Sigmoid colon (tissue), 7 donors: ENCODE data around the gene FMNL2. TPM values are rescaled to one million over a fixed set of nuclear protein-coding genes. Genes with fewer than 3 reads are reported as not detected.

ENCODE experiments used
- DNase-seq: peaks from one replicate; pipeline ENCODE4 v3.0.0-alpha.2; 2019
- H3K27ac ChIP-seq, 4 donors: fragments of 200-600 bp; sonication (generic); one replicate each; pipeline ENCODE4 v1.5.1; 2016 to 2019; ENCODE audit warnings: mild to moderate bottlenecking in 1 of 4
- H3K27me3 ChIP-seq, 3 donors: fragments of 200-600 bp; sonication (generic); one replicate each; pipeline ENCODE4 v1.5.1; 2019; ENCODE audit warnings: mild to moderate bottlenecking in 1 of 3
- H3K36me3 ChIP-seq, 4 donors: fragments of 200-600 bp; sonication (generic); one replicate each; pipeline ENCODE4 v1.5.1; 2016 to 2019
- H3K4me1 ChIP-seq, 4 donors: fragments of 200-600 bp; sonication (generic); one replicate each; pipeline ENCODE4 v1.5.1; 2017 to 2019
- H3K4me3 ChIP-seq, 4 donors: fragments of 200-600 bp; sonication (generic); one replicate each; pipeline ENCODE4 v1.5.1; 2017 to 2019; ENCODE audit warnings: mild to moderate bottlenecking in 2 of 4, moderate library complexity in 1 of 4
- H3K9me3 ChIP-seq, 4 donors: fragments of 200-600 bp in 3 of 4; sonication (generic) in 3 of 4; one replicate each; pipeline versions ENCODE4 v1.5.1 to v1.6.1; 2013 to 2019
- EP300 ChIP-seq, 4 donors: sonication (generic); formaldehyde crosslinking; IDR thresholded peaks; one replicate each; pipeline ENCODE4 v1.6.1; 2017; ENCODE audit warnings: antibody characterized with exemption in 4 of 4
- POLR2A ChIP-seq, 2 donors: fragments of 450-650 bp; IDR thresholded peaks; one replicate each; pipeline ENCODE4 v1.6.1; 2016; ENCODE audit warnings: antibody characterized with exemption in 2 of 2, mild to moderate bottlenecking in 2 of 2, moderate library complexity in 2 of 2
- POLR2AphosphoS5 ChIP-seq, 4 donors: sonication (generic); formaldehyde crosslinking; IDR thresholded peaks; one replicate each; pipeline ENCODE4 v1.6.1; 2017; ENCODE audit warnings: antibody characterized with exemption in 4 of 4
- WGBS, 2 donors: extraction: QIAGEN DNeasy Blood & Tissue Kit; methylation state at CpG; one replicate each; pipeline ENCODE4 v1.1.7; 2013; 5-methylcytosine and 5-hydroxymethylcytosine counted together
- intact Hi-C: fragments of 100-400 bp; cut with DNase I; formaldehyde crosslinking; loops from one replicate; pipeline ENCODE4 v1.15.1; 2023
- polyA plus RNA-seq, 3 donors: library from polyadenylated mRNA; stranded (reverse); fragments of 200-250 nt; gene quantifications; one replicate each; pipeline ENCODE4 v1.2.3, GENCODE V29; 2013
- total RNA-seq, 4 donors: library from RNA; depleted of rRNA; stranded (reverse); fragments of >200 nt; gene quantifications; one replicate each; pipeline ENCODE4 v1.1.0, GENCODE V29; 2016
- TF ChIP-seq, protein P1 (sequence below), 4 experiments: fragments of 450-650 bp in 3 of 4; fragments of 200-600 bp in 1 of 4; IDR thresholded peaks; one replicate each; pipeline ENCODE4 v1.5.1; 2016 to 2019; ENCODE audit warnings: antibody characterized with exemption in 4 of 4, mild to moderate bottlenecking in 3 of 4, moderate library complexity in 2 of 4
- donor health status: healthy with polysubstance abuse.
- donor health status: Bipolar disorder and iron deficiency.
- donor health status: healthy.

FMNL2 gene
- total and polyA plus RNA-seq, 7 donors: 9.4 to 30.5 (median 17.8) TPM

GRCh38 chr2:152395103-152395502 lies 60.1 kb downstream of the FMNL2 start:
- Histone ChIP-seq H3K36me3 (no peaks in the 10 kb centered on the region), H3K4me3 (no peak overlapping the region), H3K27me3 (no peaks in the 10 kb centered on the region), H3K27ac (peak overlapping the region; percentile 43 to 65 (median 59)), H3K4me1 (peaks cover 0 to 32% (median 28%) of the 10 kb centered on the region in 4 donors), H3K9me3 (no peaks in the 10 kb centered on the region)
- no peak for DNase-seq
- 83 to 88% methylated on average over 2 of the region's 2 CpGs for WGBS, 2 donors
- intact Hi-C loops: no loop called here
- no peak for TF ChIP-seq POLR2A (IDR thresholded peaks at IDR 0.05)
- TF ChIP-seq POLR2AphosphoS5 (IDR thresholded peaks at IDR 0.05): no peak
- TF ChIP-seq, protein P1, sequence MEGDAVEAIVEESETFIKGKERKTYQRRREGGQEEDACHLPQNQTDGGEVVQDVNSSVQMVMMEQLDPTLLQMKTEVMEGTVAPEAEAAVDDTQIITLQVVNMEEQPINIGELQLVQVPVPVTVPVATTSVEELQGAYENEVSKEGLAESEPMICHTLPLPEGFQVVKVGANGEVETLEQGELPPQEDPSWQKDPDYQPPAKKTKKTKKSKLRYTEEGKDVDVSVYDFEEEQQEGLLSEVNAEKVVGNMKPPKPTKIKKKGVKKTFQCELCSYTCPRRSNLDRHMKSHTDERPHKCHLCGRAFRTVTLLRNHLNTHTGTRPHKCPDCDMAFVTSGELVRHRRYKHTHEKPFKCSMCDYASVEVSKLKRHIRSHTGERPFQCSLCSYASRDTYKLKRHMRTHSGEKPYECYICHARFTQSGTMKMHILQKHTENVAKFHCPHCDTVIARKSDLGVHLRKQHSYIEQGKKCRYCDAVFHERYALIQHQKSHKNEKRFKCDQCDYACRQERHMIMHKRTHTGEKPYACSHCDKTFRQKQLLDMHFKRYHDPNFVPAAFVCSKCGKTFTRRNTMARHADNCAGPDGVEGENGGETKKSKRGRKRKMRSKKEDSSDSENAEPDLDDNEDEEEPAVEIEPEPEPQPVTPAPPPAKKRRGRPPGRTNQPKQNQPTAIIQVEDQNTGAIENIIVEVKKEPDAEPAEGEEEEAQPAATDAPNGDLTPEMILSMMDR (IDR thresholded peaks at IDR 0.05): no peak
- TF ChIP-seq EP300 (IDR thresholded peaks at IDR 0.05): no peak

DNA sequence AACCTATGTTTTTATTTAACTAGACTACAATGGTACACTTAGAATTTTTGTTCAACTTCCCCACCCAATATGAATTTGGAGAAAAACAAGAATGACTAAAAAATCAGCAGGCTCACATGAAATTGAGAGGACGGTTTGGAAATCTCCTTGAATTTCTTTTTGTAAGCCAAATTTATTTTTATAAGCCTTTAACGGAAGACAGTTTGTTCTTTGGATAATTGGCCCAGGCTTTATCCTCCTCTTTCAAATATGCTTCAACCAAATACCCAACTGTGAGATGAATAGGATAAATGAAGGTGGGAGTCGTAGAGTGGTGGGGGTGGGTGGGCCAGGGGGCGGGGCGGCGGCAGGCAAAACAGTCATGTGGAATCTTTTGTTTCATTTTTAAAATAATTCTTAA lies 60.6 kb downstream of the FMNL2 start:
- DNase-seq: no peak
- WGBS, 2 donors: 80 to 90% methylated on average over 6 of the region's 6 CpGs
- no peaks in the 10 kb centered on the region for H3K27me3 ChIP-seq
- no peaks in the 10 kb centered on the region for H3K36me3 ChIP-seq
- H3K4me1 ChIP-seq: peaks cover 0 to 32% (median 28%) of the 10 kb centered on the region in 4 donors
- TF ChIP-seq EP300 (IDR thresholded peaks at IDR 0.05): no peak
- no peak for TF ChIP-seq POLR2A (IDR thresholded peaks at IDR 0.05)
- TF ChIP-seq POLR2AphosphoS5 (IDR thresholded peaks at IDR 0.05): no peak
- TF ChIP-seq, protein P1 (IDR thresholded peaks at IDR 0.05): no peak
- intact Hi-C loops: no loop called here
- H3K4me3 ChIP-seq: peak overlapping the region in 3 of 4 donors; percentile 2 to 33 (median 32)
- H3K27ac ChIP-seq: peak overlapping the region; percentile 43 to 65 (median 59)
- no peaks in the 10 kb centered on the region for H3K9me3 ChIP-seq

DNA sequence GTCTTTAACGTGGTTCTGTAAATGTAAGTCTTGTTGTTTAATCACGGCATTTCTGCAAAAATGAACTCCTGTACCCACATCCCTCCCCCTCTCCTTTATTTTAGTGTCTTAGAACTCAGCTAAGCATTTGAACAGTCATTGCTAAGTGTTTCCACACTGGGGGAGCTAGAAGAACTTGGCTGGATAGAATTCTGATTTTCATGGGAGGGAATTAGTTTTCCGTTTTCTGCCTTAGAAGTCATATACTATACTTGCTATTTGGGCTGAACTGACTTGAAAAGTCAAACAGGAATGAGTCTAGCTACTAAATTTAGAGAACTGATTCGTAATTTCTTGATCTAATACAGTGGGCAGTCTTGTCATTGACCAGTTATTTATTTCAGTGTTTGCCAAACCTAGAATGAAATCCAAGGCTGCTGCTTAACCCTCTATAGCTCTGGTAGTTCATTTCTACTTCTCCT lies 61.1 kb downstream of the FMNL2 start:
- no peaks in the 10 kb centered on the region for H3K27me3 ChIP-seq
- DNase-seq: no peak
- TF ChIP-seq POLR2AphosphoS5 (IDR thresholded peaks at IDR 0.05) (no peak), POLR2A (IDR thresholded peaks at IDR 0.05) (no peak), EP300 (IDR thresholded peaks at IDR 0.05) (no peak)
- TF ChIP-seq, protein P1 (IDR thresholded peaks at IDR 0.05): no peak
- H3K36me3 ChIP-seq: no peaks in the 10 kb centered on the region
- H3K4me3 ChIP-seq: peak overlapping the region in 3 of 4 donors; percentile 2 to 33 (median 32)
- WGBS, 2 donors: 70 to 86% methylated on average over 4 of the region's 4 CpGs
- peaks cover 0 to 32% (median 28%) of the 10 kb centered on the region in 4 donors for H3K4me1 ChIP-seq
- H3K9me3 ChIP-seq: no peaks in the 10 kb centered on the region
- H3K27ac ChIP-seq: peak overlapping the region; percentile 43 to 65 (median 59)
- intact Hi-C loops: no loop called here

- TF ChIP-seq POLR2AphosphoS5 (IDR thresholded peaks at IDR 0.05) (no peak), POLR2A (IDR thresholded peaks at IDR 0.05) (no peak)
- no peaks in the 10 kb centered on the region for H3K27me3 ChIP-seq
- no peaks in the 10 kb centered on the region for H3K36me3 ChIP-seq
- no peaks in the 10 kb centered on the region for H3K9me3 ChIP-seq
- intact Hi-C loops: no loop called here
- 78 to 85% methylated on average over 2 of the region's 2 CpGs for WGBS, 2 donors
- peaks cover 0 to 35% (median 28%) of the 10 kb centered on the region in 4 donors for H3K4me1 ChIP-seq
- no peak overlapping the region for H3K4me3 ChIP-seq
- no peak for DNase-seq
- peak overlapping the region in 2 of 4 donors; percentile 59 to 65 for H3K27ac ChIP-seq
Measured at GRCh38 chr2:152396763-152397162, 61.8 kb downstream of the FMNL2 start.

GRCh38 chr2:152399003-152399402 lies 64.0 kb downstream of the FMNL2 start:
- no peaks in the 10 kb centered on the region for H3K9me3 ChIP-seq
- H3K4me1 ChIP-seq: peaks cover 0 to 35% (median 28%) of the 10 kb centered on the region in 4 donors
- no peak for TF ChIP-seq EP300 (IDR thresholded peaks at IDR 0.05)
- TF ChIP-seq POLR2AphosphoS5 (IDR thresholded peaks at IDR 0.05): no peak
- TF ChIP-seq POLR2A (IDR thresholded peaks at IDR 0.05): no peak
- TF ChIP-seq, protein P1 (IDR thresholded peaks at IDR 0.05): no peak
- H3K27me3 ChIP-seq: no peaks in the 10 kb centered on the region
- WGBS, 2 donors: 83 to 87% methylated on average over 4 of the region's 4 CpGs
- no peaks in the 10 kb centered on the region for H3K36me3 ChIP-seq
- H3K4me3 ChIP-seq: no peak overlapping the region
- intact Hi-C loops: no loop called here
- H3K27ac ChIP-seq: no peak overlapping the region
- DNase-seq: no peak
